Measurements from ENCODE around the gene HHIP.

HHIP gene

GRCh38 chr4:144658015-144658567, 12.1 kb downstream of the HHIP start:
- DNase-seq = no peak

- no peak for DNase-seq
Observed at GRCh38 chr4:144658903-144659302, 12.9 kb downstream of the HHIP start.

GRCh38 chr4:144659447-144659846, 13.5 kb downstream of the HHIP start:
- DNase-seq = no peak

- no peak for DNase-seq
Observed at GRCh38 chr4:144663834-144664475, 18.0 kb downstream of the HHIP start.

GRCh38 chr4:144666539-144667175, 20.7 kb downstream of the HHIP start:
- DNase-seq = no peak

GRCh38 chr4:144667500-144667899, 21.5 kb downstream of the HHIP start:
- no peak for DNase-seq

- no peak for DNase-seq
Observed at GRCh38 chr4:144670776-144671175, 24.8 kb downstream of the HHIP start.

GRCh38 chr4:144674711-144675110, 28.8 kb downstream of the HHIP start:
- no peak for DNase-seq

- no peak for DNase-seq
Observed at GRCh38 chr4:144681806-144682205, 35.9 kb downstream of the HHIP start.

GRCh38 chr4:144683516-144683915, 37.6 kb downstream of the HHIP start:
- DNase-seq = no peak

GRCh38 chr4:144685911-144686310, 40.0 kb downstream of the HHIP start:
- no peak for DNase-seq

- DNase-seq = no peak
Observed at GRCh38 chr4:144686921-144687320, 41.0 kb downstream of the HHIP start.

GRCh38 chr4:144687466-144687865, 41.5 kb downstream of the HHIP start:
- no peak for DNase-seq

GRCh38 chr4:144688035-144688569, 42.1 kb downstream of the HHIP start:
- no peak for DNase-seq

- DNase-seq = no peak
Observed at GRCh38 chr4:144689125-144689524, 43.2 kb downstream of the HHIP start.

- DNase-seq = no peak
Observed at GRCh38 chr4:144695721-144696120, 49.8 kb downstream of the HHIP start.

GRCh38 chr4:144696376-144696775, 50.4 kb downstream of the HHIP start:
- no peak for DNase-seq

- no peak for DNase-seq
Observed at GRCh38 chr4:144699565-144699964, 53.6 kb downstream of the HHIP start.

GRCh38 chr4:144701683-144702233, 55.8 kb downstream of the HHIP start:
- DNase-seq = no peak

GRCh38 chr4:144703494-144703893, 57.5 kb downstream of the HHIP start:
- no peak for DNase-seq

GRCh38 chr4:144705601-144706590, 59.9 kb downstream of the HHIP start:
- DNase-seq = no peak

GRCh38 chr4:144709159-144709558, 63.2 kb downstream of the HHIP start:
- no peak for DNase-seq
